ENCODE measurements around the gene FAM193B.
"Not testable (repeated sequence)": the region's sequence is repeated elsewhere in the genome, so short reads cannot be mapped to it uniquely, and the experiment has no call there.

FAM193B gene

GRCh38 chr5:177535125-177535524, 19.2 kb downstream of the FAM193B start:
- Histone ChIP-seq H3K36me3 (ENCODE audit: insufficient read depth, low read length) (peaks cover 53% of the 10 kb centered on the region), H3K4me2 (ENCODE audit: low read length) (no peak overlapping the region), H3K9ac (ENCODE audit: low read depth, low read length) (no peak overlapping the region), H3K9me3 (replicated peaks; ENCODE audit: low read length) (no peaks in the 10 kb centered on the region), H3K4me1 (ENCODE audit: control insufficient read depth, insufficient read depth, low read length) (peaks cover 39% of the 10 kb centered on the region), H3K4me3 (ENCODE audit: low read length) (no peak overlapping the region), H3K27me3 (ENCODE audit: control insufficient read depth, insufficient read depth, low read length) (no peaks in the 10 kb centered on the region)

GRCh38 chr5:177534433-177534832, 19.9 kb downstream of the FAM193B start:
- not testable (repeated sequence) for H3K4me3 ChIP-seq (ENCODE audit: low read length); H3K27me3 ChIP-seq (ENCODE audit: control insufficient read depth, insufficient read depth, low read length); H3K9ac ChIP-seq (ENCODE audit: low read depth, low read length); H3K9me3 ChIP-seq (replicated peaks; ENCODE audit: low read length); H3K4me2 ChIP-seq (ENCODE audit: low read length)
- Histone ChIP-seq H3K36me3 (ENCODE audit: insufficient read depth, low read length) (peaks cover 60% of the 10 kb centered on the region), H3K4me1 (ENCODE audit: control insufficient read depth, insufficient read depth, low read length) (peaks cover 34% of the 10 kb centered on the region)

GRCh38 chr5:177531209-177531940, 23.0 kb downstream of the FAM193B start:
- Histone ChIP-seq H3K4me1 (ENCODE audit: control insufficient read depth, insufficient read depth, low read length) (peaks cover 4% of the 10 kb centered on the region), H3K27me3 (ENCODE audit: control insufficient read depth, insufficient read depth, low read length) (no peaks in the 10 kb centered on the region), H3K9ac (ENCODE audit: low read depth, low read length) (no peak overlapping the region), H3K4me3 (ENCODE audit: low read length) (no peak overlapping the region), H3K9me3 (replicated peaks; ENCODE audit: low read length) (no peaks in the 10 kb centered on the region), H3K4me2 (ENCODE audit: low read length) (no peak overlapping the region), H3K36me3 (ENCODE audit: insufficient read depth, low read length) (peaks cover 67% of the 10 kb centered on the region)

GRCh38 chr5:177530638-177531037, 23.7 kb downstream of the FAM193B start:
- Histone ChIP-seq H3K4me1 (ENCODE audit: control insufficient read depth, insufficient read depth, low read length) (no peaks in the 10 kb centered on the region), H3K9ac (ENCODE audit: low read depth, low read length) (no peak overlapping the region), H3K27me3 (ENCODE audit: control insufficient read depth, insufficient read depth, low read length) (no peaks in the 10 kb centered on the region), H3K4me3 (ENCODE audit: low read length) (no peak overlapping the region), H3K9me3 (replicated peaks; ENCODE audit: low read length) (no peaks in the 10 kb centered on the region), H3K36me3 (ENCODE audit: insufficient read depth, low read length) (peaks cover 75% of the 10 kb centered on the region), H3K4me2 (ENCODE audit: low read length) (no peak overlapping the region)

GRCh38 chr5:177529247-177530203, 24.8 kb downstream of the FAM193B start:
- no peaks in the 10 kb centered on the region for H3K4me1 ChIP-seq (ENCODE audit: control insufficient read depth, insufficient read depth, low read length)

GRCh38 chr5:177528631-177529030, 25.7 kb downstream of the FAM193B start:
- Histone ChIP-seq H3K27me3 (ENCODE audit: control insufficient read depth, insufficient read depth, low read length) (no peaks in the 10 kb centered on the region), H3K4me2 (ENCODE audit: low read length) (no peak overlapping the region), H3K4me1 (ENCODE audit: control insufficient read depth, insufficient read depth, low read length) (no peaks in the 10 kb centered on the region), H3K9me3 (replicated peaks; ENCODE audit: low read length) (no peaks in the 10 kb centered on the region), H3K4me3 (ENCODE audit: low read length) (no peak overlapping the region), H3K9ac (ENCODE audit: low read depth, low read length) (no peak overlapping the region), H3K36me3 (ENCODE audit: insufficient read depth, low read length) (peaks cover 88% of the 10 kb centered on the region)

More at GRCh38 chr5:177529247-177530203, 24.8 kb downstream of the FAM193B start:
- Histone ChIP-seq H3K27me3 (ENCODE audit: control insufficient read depth, insufficient read depth, low read length) (no peaks in the 10 kb centered on the region), H3K4me3 (ENCODE audit: low read length) (no peak overlapping the region), H3K36me3 (ENCODE audit: insufficient read depth, low read length) (peaks cover 86% of the 10 kb centered on the region), H3K9me3 (replicated peaks; ENCODE audit: low read length) (no peaks in the 10 kb centered on the region), H3K4me2 (ENCODE audit: low read length) (no peak overlapping the region), H3K9ac (ENCODE audit: low read depth, low read length) (no peak overlapping the region)

- Histone ChIP-seq H3K4me1 (ENCODE audit: control insufficient read depth, insufficient read depth, low read length) (no peaks in the 10 kb centered on the region), H3K9ac (ENCODE audit: low read depth, low read length) (no peak overlapping the region), H3K36me3 (ENCODE audit: insufficient read depth, low read length) (peaks cover 86% of the 10 kb centered on the region), H3K27me3 (ENCODE audit: control insufficient read depth, insufficient read depth, low read length) (no peaks in the 10 kb centered on the region), H3K4me3 (ENCODE audit: low read length) (no peak overlapping the region), H3K4me2 (ENCODE audit: low read length) (no peak overlapping the region), H3K9me3 (replicated peaks; ENCODE audit: low read length) (no peaks in the 10 kb centered on the region)
Observed at GRCh38 chr5:177527595-177527994, 26.8 kb downstream of the FAM193B start.

- Histone ChIP-seq H3K36me3 (ENCODE audit: insufficient read depth, low read length) (peaks cover 83% of the 10 kb centered on the region), H3K4me3 (ENCODE audit: low read length) (no peak overlapping the region), H3K27me3 (ENCODE audit: control insufficient read depth, insufficient read depth, low read length) (no peaks in the 10 kb centered on the region), H3K9me3 (replicated peaks; ENCODE audit: low read length) (no peaks in the 10 kb centered on the region), H3K4me1 (ENCODE audit: control insufficient read depth, insufficient read depth, low read length) (peaks cover 2% of the 10 kb centered on the region), H3K9ac (ENCODE audit: low read depth, low read length) (no peak overlapping the region), H3K4me2 (ENCODE audit: low read length) (no peak overlapping the region)
Observed at GRCh38 chr5:177526791-177527190, 27.6 kb downstream of the FAM193B start.

GRCh38 chr5:177526191-177526590, 28.2 kb downstream of the FAM193B start:
- H3K36me3 ChIP-seq (ENCODE audit: insufficient read depth, low read length), result peaks cover 85% of the 10 kb centered on the region

GRCh38 chr5:177524941-177525655, 29.3 kb downstream of the FAM193B start:
- Histone ChIP-seq H3K4me2 (ENCODE audit: low read length) (no peak overlapping the region), H3K36me3 (ENCODE audit: insufficient read depth, low read length) (peaks cover 85% of the 10 kb centered on the region), H3K9ac (ENCODE audit: low read depth, low read length) (no peak overlapping the region), H3K27me3 (ENCODE audit: control insufficient read depth, insufficient read depth, low read length) (no peaks in the 10 kb centered on the region), H3K4me1 (ENCODE audit: control insufficient read depth, insufficient read depth, low read length) (peaks cover 13% of the 10 kb centered on the region), H3K9me3 (replicated peaks; ENCODE audit: low read length) (no peaks in the 10 kb centered on the region), H3K4me3 (ENCODE audit: low read length) (no peak overlapping the region)

More at GRCh38 chr5:177526191-177526590, 28.2 kb downstream of the FAM193B start:
- Histone ChIP-seq H3K9ac (ENCODE audit: low read depth, low read length) (no peak overlapping the region), H3K9me3 (replicated peaks; ENCODE audit: low read length) (no peaks in the 10 kb centered on the region), H3K4me1 (ENCODE audit: control insufficient read depth, insufficient read depth, low read length) (peaks cover 7% of the 10 kb centered on the region), H3K4me2 (ENCODE audit: low read length) (no peak overlapping the region), H3K27me3 (ENCODE audit: control insufficient read depth, insufficient read depth, low read length) (no peaks in the 10 kb centered on the region), H3K4me3 (ENCODE audit: low read length) (no peak overlapping the region)

- no peak overlapping the region for H3K9ac ChIP-seq (ENCODE audit: low read depth, low read length)
- peaks cover 85% of the 10 kb centered on the region for H3K36me3 ChIP-seq (ENCODE audit: insufficient read depth, low read length)
- H3K4me1 ChIP-seq (ENCODE audit: control insufficient read depth, insufficient read depth, low read length), result peaks cover 13% of the 10 kb centered on the region
- no peaks in the 10 kb centered on the region for H3K27me3 ChIP-seq (ENCODE audit: control insufficient read depth, insufficient read depth, low read length)
- no peak overlapping the region for H3K4me2 ChIP-seq (ENCODE audit: low read length)
- H3K9me3 ChIP-seq (replicated peaks; ENCODE audit: low read length), result no peaks in the 10 kb centered on the region
- no peak overlapping the region for H3K4me3 ChIP-seq (ENCODE audit: low read length)
Observed at GRCh38 chr5:177524539-177524900, 29.8 kb downstream of the FAM193B start.
